ENCODE results near the gene FMN2.
"Not testable (repeated sequence)": the region's sequence is repeated elsewhere in the genome, so short reads cannot be mapped to it uniquely, and the experiment has no call there.

FMN2 gene

DNA sequence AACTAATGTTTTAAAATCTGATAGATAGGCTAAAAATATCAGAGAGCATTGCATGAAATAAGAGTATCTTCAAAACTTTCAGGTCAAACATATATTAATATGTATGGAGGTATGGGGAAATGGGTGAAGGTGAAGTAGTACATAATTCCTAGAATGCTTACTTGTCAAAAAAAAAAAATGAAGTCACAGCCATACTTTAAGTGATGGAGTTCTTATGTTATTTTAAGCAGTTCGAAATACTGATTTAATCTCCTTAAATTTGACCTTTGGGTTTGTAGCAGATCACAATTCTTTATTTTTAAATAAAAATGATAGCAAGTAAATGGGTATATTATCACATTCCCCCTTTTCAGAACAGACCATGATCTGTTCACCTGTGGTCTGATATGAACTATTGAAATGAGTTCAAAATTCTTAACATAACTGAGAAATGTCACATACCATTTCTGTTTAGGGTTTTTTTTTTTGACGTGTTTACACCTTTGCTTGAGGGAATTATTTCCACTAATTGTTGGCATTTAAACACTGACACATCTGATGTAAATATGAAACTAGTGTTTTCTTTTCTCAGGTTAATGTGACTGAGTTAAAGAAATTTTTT lies 300.1 kb downstream of the FMN2 start:
- no peak for DNase-seq

DNA sequence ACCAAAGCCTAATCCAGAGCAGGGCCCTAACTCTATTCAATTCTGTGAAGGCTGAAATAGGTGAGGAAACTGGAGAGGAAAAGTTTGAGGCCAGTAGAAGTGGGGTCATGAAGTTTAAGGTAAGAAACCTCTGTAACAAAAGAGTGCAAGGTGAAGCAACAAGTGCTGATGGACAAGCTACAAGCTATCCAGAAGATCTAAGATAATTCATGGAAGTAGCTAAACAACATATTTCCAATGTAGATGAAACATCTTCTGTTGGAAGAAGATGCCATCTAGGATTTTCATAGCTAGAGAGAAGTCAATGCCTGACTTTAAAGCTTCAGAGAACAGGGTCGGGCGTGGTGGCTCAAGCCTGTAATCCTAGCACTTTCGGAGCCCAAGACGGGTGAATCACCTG lies 302.7 kb downstream of the FMN2 start:
- no peak for DNase-seq

DNA sequence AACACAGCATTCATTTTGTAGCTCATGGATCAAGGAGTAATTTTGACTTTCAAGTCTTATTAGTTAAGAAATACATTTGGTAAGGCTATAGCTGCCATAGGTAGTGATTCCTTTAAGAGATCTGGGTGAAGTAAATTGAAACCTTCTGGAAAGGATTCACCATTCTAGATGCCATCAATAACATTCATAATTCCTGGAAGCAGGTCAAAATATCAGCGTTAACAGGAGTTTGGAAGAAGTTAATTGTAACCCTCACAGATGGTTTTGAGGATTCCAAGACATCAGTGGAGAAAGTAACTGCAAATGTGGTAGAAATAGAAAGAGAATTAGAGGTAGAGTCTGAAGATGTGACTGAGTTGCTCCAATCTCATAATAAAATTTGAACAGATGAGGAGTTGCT lies 303.7 kb downstream of the FMN2 start:
- DNase-seq: no peak

DNA sequence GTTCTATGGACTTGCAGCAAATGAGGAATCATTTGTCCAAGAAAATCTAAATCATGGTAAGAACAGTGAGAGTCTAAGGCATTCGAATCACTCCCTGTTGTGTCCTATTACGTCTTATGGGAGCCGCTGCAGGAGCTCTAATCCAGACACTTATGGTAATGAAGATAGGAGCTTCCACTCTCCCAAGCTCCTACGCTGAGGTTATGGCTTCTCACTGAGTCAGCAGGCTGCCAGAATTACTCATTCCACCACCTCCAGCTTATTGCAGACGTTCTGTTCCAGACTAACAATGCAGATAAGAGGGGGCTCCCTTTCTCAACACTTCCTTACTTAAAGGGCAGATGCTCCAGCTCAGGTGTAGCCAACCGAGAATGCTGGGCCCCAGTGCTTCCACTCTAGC lies 307.7 kb downstream of the FMN2 start:
- no peak for DNase-seq

DNA sequence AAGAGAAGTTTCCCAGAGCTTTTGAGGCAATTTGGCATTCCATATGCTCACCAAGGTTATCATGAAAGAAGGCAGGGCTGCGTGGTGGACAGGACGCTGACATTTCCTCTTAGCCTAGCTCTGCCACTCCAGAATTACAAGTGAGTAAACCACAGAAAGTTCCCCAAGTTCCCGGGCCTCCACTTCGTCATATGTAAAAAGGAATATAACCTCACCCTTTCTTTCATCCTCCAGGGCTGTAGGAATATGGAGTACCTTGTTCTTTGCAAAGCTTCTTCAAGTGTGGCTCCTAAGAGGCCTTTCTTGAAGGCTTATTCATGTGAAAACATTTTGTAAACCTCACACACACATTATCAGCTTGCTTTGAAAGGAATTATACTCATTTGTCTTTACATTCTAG lies 310.0 kb downstream of the FMN2 start:
- no peak for DNase-seq

DNA sequence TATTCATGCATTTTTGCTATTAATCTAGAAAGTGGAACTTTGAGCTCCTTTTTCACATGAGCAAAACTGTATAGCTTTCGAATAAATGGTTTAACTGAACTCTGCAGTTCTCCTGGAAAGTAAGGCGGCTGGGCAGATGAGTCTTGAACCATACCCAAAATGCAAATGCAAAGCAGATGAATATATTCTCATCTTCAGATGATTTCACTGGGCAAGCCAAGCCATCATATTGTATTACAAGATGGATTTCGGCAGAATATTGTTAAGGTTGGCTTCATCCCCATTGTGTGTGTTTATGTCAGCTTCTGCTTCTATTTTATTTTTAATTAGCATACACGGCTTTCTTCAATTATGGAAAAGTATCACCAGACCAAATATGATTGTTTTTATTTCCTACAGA lies 310.6 kb downstream of the FMN2 start:
- DNase-seq: no peak

DNA sequence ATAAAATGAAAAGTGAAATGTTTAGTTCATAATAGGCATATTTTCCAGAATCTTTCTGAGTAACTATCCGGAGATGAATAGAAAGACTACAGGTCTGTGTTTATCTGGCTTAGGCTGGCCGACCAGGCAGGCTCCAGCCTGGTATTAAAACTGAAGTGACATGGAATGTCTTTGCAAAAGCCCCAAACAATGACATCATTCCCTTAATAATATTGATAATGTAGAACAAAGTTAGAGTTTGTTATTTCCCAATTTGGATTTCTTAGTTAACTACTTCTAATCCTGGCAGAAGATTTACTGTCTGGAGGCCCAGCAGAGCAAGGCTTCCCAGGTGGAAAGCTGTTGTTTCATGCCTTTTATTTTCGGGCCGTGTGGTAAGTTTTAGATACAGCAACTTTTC lies 312.6 kb downstream of the FMN2 start:
- DNase-seq: no peak

DNA sequence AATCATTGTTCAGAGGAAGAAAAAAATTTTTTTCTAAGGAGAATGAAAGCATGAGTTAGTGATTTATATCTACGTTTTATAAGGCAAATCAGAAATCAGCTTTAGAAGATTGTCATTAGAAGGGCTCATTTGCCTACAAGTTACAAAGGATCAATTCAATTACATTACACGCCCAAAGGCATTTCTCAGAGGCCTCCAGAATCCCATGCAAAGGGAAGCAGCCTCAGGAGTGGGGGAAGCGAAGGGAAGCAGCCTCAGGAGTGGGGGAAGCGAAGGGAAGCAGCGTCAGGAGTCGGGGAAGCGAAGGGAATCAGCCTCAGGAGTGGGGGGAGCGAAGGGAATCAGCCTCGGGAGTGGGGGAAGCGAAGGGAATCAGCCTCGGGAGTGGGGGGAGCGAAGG lies 314.1 kb downstream of the FMN2 start:
- no peak for DNase-seq

DNA sequence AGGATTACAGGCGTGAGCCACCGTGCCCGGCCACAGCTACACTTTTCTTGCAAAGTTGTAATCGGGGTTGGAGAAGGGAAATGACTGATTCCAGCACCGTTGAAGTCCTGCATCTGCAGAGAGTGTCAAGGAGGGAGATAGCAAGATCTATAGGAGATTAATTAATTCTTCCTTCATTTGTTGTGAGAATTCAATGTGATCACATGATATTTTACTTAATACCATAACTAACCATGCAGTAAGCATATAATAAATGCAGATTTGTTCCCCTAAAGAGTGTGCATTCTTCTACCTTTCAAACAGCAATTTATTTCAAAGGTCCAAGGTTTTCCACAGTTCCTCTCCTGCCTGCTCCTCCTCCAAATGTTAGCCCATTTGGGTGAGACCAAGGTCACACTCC lies 315.7 kb downstream of the FMN2 start:
- DNase-seq: no peak

DNA sequence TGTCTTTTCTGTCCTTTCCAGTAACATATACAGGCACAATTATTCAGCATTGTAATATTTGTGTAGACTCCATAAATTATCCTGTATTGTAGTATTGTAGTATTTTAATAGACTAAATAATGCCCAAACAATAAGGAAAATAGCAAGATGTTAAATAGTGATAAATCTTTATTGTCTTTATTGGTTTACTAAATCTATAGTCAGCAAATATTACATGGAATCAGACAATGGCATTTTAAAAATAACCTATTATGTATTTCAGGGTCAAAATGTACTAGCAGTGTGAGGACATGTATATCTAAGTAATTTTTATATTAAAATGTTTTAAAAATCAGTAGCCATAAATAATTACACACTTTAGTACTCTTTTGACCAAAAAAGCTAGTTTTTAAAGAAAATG lies 317.9 kb downstream of the FMN2 start:
- DNase-seq: no peak

DNA sequence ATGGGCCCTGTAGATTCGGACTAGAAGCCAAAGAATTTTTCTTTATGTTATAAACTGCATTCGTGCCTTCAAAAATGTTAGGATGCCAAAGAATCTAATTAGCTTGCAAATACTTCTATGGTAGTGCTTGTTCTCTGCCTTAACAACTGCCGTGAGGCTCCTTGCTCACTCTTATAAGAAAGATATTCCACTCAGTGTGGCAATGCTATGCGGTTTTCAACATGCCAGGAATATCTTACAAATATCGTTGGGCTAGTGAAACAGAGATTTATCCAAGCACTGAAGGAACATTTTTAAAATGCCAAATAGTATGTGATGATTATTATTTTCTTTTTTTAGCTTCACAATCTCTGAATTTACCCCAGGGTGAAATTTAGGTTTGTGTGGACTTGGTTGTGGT lies 322.0 kb downstream of the FMN2 start:
- no peak for DNase-seq

DNA sequence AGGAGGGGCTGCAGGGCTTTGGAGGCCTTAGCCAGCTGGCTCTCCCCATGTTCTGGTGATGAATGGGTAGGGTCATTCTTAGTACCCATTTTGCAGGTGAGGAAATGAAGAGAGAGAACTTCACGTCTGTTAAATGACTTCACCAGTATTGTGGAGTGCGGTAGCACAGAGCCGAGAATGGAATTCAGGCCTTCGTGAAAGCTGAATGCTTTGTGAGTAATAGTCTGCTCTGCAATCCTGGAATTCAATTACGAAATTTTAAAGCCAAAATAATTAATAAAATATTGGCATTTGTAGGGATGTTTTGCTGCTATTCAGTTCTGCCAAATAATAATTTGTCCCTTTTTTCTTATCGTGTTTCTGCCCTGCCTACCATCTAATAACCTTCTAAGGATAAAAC lies 322.6 kb downstream of the FMN2 start:
- no peak for DNase-seq

DNA sequence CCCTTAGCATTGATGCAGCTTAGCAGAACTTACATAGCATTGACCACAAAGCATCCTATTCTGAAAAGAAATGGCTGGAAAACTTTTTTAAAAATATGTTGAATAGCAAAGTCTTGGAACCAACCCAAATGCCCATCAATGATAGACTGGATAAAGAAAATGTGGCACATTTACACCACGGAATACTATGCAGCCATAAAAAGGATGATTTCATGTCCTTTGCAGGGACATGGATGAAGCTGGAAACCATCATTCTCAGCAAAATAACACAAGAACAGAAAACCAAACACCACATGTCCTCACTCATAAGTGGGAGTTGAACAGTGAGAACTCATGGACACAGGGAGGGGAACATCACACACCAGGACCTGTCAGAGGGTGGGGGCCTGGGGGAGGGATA lies 323.3 kb downstream of the FMN2 start:
- DNase-seq: not testable (repeated sequence)

DNA sequence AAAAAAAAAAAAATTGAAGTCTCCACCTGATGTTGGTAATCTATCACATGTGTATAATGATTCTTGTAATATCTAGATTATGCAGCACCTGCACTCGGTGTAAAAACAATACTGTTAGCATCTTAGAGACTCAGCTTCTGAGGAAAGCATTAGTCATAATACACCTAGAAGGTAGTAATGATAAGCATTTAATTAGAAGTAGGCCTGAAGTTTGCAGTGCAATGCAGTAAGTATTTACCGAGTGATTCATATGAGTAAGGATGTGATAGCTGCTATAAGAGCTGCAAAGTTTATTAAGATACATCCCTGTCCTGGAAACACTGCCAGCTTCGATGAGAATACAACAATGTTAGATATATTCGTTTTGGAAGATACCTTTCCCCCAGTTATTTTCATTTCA lies 323.8 kb downstream of the FMN2 start:
- DNase-seq: no peak

DNA sequence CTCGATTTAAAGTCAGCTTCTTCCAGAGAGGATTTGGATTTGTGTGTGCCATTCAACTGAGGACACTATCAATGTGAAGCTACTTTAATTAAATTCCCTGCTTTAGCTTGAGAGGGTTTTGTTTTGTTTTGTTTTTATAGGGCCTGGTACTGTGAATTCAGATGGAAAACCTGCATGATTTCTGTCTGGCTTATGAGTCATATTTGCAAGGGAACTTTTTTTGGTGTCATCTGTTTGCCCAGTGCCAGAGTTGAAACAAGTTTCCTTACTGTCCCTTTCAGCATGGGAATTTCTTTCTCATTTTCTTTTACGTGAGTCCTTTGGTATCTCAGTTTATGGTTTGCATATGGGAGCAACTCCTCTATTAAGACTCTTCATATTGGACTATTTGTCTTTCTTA lies 325.6 kb downstream of the FMN2 start:
- DNase-seq: no peak

DNA sequence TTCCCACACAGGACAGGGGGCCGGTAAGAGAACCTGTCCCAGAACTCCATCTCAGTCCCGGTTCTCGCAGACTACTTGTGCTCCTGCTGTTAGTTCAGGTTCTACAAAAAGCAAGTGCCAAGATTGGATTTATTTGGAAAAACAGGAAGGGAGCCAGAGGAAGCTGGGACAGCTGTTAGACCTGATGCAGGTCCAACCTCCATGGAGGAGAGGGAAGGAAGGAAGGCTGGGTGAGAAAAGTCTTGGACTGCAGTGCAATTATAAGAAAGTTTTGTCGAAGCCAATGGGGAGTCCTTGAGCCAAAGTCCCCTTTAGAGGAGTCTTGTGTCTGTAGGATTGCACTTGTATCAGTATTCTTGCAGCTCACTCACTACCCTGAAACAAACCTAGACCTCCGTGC lies 329.1 kb downstream of the FMN2 start:
- no peak for DNase-seq

DNA sequence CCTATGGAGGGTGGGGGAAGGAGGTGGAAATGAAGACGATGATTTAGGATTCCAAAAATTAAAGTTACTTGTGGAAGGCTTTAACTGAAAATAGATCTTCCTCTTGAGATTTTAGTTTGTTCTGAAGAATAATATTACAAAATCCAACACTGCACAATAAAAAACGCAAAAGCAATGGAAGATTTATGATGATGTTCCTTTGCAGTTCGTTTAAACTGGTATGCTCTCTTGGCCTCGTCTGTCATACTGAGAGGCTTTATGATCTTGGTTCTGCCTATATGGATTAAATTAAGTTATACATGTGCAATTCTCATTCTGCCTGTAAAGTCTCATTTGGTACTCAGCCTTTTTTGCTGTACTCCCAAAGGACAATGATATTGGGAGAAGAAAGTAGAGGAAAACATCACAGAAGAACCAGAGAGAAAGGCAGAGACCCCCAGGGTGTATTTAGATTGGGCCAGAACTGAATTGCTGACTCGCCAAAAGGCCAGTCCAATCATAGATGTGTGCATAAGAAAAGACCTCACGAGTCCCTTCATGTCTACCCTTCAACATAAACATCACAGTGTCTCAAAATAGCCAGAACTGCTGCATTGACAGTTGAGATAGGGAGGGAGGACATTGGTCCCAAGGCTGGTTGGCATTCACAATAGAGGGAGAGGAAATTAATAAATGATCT lies 331.7 kb downstream of the FMN2 start:
- no peak for DNase-seq

DNA sequence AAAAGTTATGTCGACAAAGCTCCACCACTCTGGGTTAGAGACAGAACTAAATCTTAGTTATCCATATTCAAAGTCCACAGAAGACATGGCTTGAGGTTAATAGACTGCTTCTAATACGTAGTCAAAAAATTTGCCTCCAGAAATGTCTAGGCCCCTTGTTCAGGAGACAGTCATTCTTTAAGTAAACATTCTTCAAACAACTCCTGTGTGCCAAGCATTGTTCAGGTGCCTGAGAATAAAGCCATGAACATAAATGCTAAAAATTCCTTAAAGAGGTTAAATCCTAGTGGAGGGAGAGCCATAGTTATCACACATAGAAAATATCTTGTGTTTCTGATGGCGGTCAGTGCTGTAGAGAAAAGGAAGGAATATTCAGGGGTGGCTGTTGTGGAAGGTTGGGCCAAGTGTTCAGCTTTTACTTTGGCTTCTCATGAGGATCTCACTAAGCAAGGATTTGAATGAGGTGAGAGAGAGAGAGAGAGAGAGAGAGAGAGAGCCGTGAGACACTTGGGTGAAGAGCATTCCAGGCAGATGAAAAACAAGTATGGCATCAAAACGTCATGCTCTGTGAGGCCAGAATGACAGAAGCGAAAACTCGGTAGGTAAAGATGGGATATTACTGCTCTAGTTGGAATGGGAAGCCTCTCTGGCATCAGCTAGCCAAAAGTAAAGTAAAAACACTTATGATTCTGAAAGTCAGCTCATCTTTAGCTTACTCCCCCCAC lies 333.2 kb downstream of the FMN2 start:
- DNase-seq: no peak

DNA sequence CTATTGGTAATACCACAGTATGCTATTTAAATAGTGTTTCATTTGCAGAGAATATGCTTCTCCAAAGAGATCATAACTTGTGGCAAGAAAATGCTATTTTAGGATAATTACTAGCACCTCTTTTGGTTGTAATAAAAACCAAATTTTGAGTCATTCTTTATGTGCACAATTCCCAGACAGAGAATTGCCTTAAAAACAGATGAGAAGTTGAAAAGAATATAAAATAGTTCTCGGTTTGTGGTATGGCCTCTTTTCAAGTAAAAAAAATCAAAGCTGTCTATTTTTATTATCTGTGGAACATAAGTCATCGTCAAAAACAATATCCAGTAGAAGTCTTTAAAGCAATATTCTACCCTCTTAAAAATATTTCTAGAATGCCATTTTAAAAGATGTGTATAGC lies 334.4 kb downstream of the FMN2 start:
- DNase-seq: no peak

DNA sequence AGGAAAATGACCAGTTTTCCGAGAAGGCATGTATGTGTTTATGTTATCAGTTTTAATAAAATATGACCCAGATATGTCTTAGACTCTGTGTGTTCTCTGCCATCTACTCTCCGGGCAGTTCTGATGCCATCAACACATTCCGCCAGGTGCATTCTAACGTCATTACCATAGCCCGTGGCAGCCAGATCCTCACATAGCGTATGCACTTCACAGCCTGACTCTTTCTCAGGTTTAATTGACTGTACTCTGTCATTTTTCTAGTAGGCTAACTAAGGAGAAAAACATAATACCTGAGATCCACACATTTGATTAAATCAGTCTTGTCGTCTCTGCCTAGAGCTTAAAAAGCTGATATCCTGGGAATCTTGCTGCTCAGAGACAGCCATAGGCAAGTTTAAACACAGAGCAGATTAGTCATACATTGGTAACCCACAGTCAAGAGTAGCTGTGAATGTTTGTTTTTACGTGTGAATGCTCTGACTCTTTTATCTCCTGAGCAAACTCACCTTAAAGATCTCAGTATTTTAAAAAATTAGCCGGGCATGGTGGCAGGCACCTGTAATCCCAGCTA lies 344.4 kb downstream of the FMN2 start:
- no peak for DNase-seq

DNA sequence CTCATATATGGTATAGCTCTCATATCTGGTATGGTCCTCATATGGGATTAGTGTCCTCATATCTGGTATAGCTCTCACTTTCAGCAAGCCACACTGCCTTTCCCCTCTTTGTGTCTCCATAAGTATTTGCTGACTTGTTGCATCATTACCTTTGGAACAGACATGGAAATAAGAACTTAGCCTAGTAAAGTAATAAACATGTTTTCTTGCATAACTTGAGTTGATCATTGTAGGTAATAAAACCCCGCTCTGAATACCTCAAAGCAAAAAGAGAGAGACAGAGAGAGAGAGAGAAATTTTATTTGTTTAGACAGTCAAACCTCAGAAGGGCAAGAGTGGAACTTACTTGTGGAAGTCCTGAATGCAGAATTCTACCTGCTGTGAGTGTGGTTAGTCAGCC lies 350.0 kb downstream of the FMN2 start:
- DNase-seq: no peak

DNA sequence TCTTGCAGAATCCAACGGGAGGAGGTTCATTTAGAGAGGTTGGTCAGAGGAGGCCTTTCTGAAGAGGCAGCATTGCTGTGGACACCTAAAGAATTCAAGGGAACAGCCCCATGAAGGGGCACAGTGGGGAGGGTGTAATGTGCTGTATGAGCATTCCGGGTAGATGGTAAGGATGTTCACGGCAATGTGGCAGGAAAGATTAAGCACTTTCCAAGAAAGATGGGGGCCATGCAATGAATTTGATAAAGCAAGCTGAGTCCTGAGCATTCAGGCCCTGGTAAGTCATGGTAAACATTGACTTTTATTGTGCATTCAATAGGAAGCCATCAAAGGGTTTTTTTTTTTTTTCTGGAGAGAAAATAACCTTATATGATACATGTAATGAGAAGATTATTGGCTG lies 353.7 kb downstream of the FMN2 start:
- no peak for DNase-seq

DNA sequence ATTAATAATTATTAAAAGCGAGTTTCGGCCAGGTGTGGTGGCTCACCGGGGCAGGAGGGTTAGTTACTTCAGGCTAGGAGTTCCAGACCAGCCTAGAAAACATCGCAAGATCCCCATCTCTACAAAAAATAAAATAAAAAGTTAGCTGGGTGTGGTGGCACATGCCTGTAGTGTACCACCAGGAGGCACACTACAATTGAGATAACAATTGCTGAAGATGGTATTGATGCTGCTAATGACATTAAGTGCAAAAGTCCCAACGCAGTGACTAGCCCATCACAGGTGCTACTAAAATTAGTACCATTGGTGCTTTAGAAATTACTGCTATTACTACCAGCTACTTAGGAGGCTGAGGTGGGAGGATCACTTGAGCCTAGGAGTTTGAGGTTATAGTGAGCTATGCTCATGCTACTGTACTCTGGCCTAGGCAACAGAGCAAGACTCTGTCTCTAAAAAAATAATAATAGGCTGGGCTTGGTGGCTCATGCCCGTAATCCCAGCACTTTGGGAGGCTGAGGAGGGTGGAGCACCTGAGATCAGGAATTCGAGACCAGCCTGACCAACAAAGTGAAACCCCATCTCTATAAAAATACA lies 363.6 kb downstream of the FMN2 start:
- peak; percentile 14 for DNase-seq

DNA sequence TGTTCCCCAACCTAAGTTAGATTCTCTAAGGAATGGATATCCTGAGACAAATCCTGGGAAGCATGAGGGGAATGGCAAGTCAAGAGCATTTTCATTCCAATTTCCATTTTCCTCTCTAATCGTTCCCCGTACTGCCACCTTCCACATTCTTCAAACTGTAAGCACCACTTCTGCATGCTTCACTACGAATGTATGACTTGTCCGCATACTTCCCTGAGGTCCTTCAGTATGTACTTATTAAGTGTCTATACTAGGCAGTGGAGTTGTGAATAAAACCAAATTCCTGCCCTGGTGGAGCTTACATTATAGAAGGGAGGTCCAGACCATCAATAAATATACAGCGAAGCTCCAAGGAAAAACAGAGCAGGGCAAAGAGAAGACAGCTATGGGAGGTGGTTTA lies 365.5 kb downstream of the FMN2 start:
- DNase-seq: no peak
